Calu3 (cell line): ENCODE data around the gene WFS1. TPM values are rescaled to one million over a fixed set of nuclear protein-coding genes. Genes with fewer than 3 reads are reported as not detected.

Source experiments
- BruUV-seq: library from RNA; stranded (reverse); fragments of 400-500 nt; replicated peaks from 2 replicates; lab custom pipeline; 2021; lab: Mats Ljungman, UMichigan
- CTCF ChIA-PET: fragments of 300-600 bp; sonication (Branson Sonifier 250); formaldehyde crosslinking; loops from one replicate; lab custom pipeline; 2022; ENCODE audit warnings: antibody characterized with exemption; lab: Charles Lee
- DNase-seq: peaks from one replicate; pipeline ENCODE4 v3.0.0; 2022
- H3K27ac Mint-ChIP-seq: one replicate; pipeline ENCODE4 v1.8.0; 2022; ENCODE audit warnings: mixed read lengths; ENCODE audit not compliant: unreplicated experiment
- H3K27me3 Mint-ChIP-seq: one replicate; pipeline ENCODE4 v1.8.0; 2022; ENCODE audit warnings: mixed read lengths; ENCODE audit not compliant: unreplicated experiment
- H3K36me3 Mint-ChIP-seq: one replicate; pipeline ENCODE4 v1.8.0; 2022; ENCODE audit warnings: mild to moderate bottlenecking, moderate library complexity, mixed read lengths; ENCODE audit not compliant: insufficient read depth, unreplicated experiment
- H3K4me1 Mint-ChIP-seq: one replicate; pipeline ENCODE4 v1.8.0; 2022; ENCODE audit warnings: mild to moderate bottlenecking, low read depth, mixed read lengths; ENCODE audit not compliant: unreplicated experiment
- H3K4me3 Mint-ChIP-seq: one replicate; pipeline ENCODE4 v1.8.0; 2022; ENCODE audit warnings: mild to moderate bottlenecking, low read depth, moderate library complexity, mixed read lengths; ENCODE audit not compliant: unreplicated experiment
- H3K9me3 Mint-ChIP-seq: one replicate; pipeline ENCODE4 v1.8.0; 2022; ENCODE audit warnings: low read depth, mixed read lengths; ENCODE audit not compliant: unreplicated experiment
- CTCF ChIP-seq: fragments of 200-600 bp; IDR thresholded peaks from one replicate; pipeline ENCODE4 v1.8.0; 2022; ENCODE audit warnings: antibody characterized with exemption; ENCODE audit not compliant: unreplicated experiment
- intact Hi-C: fragments of 100-400 bp; cut with micrococcal nuclease; formaldehyde crosslinking; loops from one replicate; pipeline ENCODE4 v1.10.0; 2022; ENCODE audit not compliant: unreplicated experiment
- total RNA-seq: library from RNA; stranded (reverse); gene quantifications from 2 replicates; pipeline ENCODE4 v1.2.3, GENCODE V29; 2022

WFS1 gene
- total RNA-seq, 1 experiment from 2014 or later, result 23.4 TPM

GRCh38 chr4:6250984-6251295 is 18.7 kb upstream of the WFS1 start:
- no peak for DNase-seq
- no TSS peak for BruUV-seq
- Mint-ChIP-seq H3K4me1 (no peaks in the 10 kb centered on the region), H3K9me3 (no peaks in the 10 kb centered on the region), H3K36me3 (no peaks in the 10 kb centered on the region), H3K27me3 (peaks cover 35% of the 10 kb centered on the region), H3K4me3 (no peak overlapping the region), H3K27ac (no peak overlapping the region)
- CTCF ChIA-PET, result interaction anchor here (0.6 to 2.2 kb wide), 8 partner anchors 13 to 296 kb away, joined by 3 to 26 read pairs (median 4); partner anchors contain the start of gene WFS1
- TF ChIP-seq CTCF, result no peak
- intact Hi-C loops, result loop anchor here (1.0 to 10.0 kb wide), 2 partner anchors 76 to 294 kb away; no protein-coding TSS in a partner anchor

GRCh38 chr4:6251365-6251764 is 18.3 kb upstream of the WFS1 start:
- Mint-ChIP-seq H3K4me1 (no peaks in the 10 kb centered on the region), H3K27ac (no peak overlapping the region), H3K4me3 (no peak overlapping the region), H3K9me3 (no peaks in the 10 kb centered on the region), H3K27me3 (peaks cover 33% of the 10 kb centered on the region), H3K36me3 (no peaks in the 10 kb centered on the region)
- TF ChIP-seq CTCF, result no peak
- CTCF ChIA-PET, result interaction anchor here (0.6 to 2.2 kb wide), 7 partner anchors 13 to 295 kb away, joined by 3 to 26 read pairs (median 3); partner anchors contain the start of gene WFS1
- DNase-seq, result no peak
- intact Hi-C loops, result loop anchor here (10.0 kb wide), 1 partner anchor 293 kb away; no protein-coding TSS in a partner anchor
- no TSS peak for BruUV-seq

GRCh38 chr4:6252051-6252450 is 17.6 kb upstream of the WFS1 start:
- DNase-seq, result no peak
- no peak for TF ChIP-seq CTCF
- Mint-ChIP-seq H3K36me3 (no peaks in the 10 kb centered on the region), H3K9me3 (no peaks in the 10 kb centered on the region), H3K27me3 (peaks cover 26% of the 10 kb centered on the region), H3K4me1 (peaks cover 3% of the 10 kb centered on the region), H3K4me3 (no peak overlapping the region), H3K27ac (no peak overlapping the region)
- CTCF ChIA-PET, result interaction anchor here (1.2 to 1.5 kb wide), 2 partner anchors 75 to 79 kb away, joined by 3 to 11 read pairs; no protein-coding TSS in a partner anchor
- intact Hi-C loops, result loop anchor here (10.0 kb wide), 1 partner anchor 293 kb away; no protein-coding TSS in a partner anchor
- BruUV-seq, result no TSS peak

DNA sequence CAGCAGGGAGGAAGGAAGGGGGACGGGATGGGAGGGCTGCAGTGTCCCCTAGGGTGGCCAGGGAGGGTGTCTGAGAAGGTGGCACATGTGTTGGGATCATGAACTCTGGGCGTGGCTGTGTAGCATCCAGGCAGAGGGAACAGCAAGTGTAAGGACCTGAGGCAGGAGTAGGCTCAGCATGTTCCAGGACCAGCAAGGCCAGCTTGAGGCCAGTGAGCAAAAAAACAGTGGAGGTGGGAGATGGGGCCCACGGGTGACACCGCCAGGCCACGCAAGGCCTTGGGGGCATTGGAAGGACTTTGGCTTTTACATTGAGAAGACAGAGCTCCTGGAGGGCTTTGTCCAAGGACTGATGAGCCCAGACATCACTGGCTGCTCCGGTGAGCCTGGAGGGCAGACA is 16.5 kb upstream of the WFS1 start:
- Mint-ChIP-seq H3K9me3 (no peaks in the 10 kb centered on the region), H3K27ac (no peak overlapping the region), H3K4me1 (peaks cover 9% of the 10 kb centered on the region), H3K27me3 (peaks cover 15% of the 10 kb centered on the region), H3K36me3 (no peaks in the 10 kb centered on the region), H3K4me3 (no peak overlapping the region)
- TF ChIP-seq CTCF, result no peak
- no TSS peak for BruUV-seq
- no peak for DNase-seq
- intact Hi-C loops, result loop anchor here (10.0 kb wide), 1 partner anchor 292 kb away; no protein-coding TSS in a partner anchor
- CTCF ChIA-PET, result interaction anchor here (1.2 to 1.6 kb wide), 3 partner anchors 16 to 78 kb away, joined by 3 read pairs; partner anchors contain the start of gene WFS1
